Activated CD8-positive, alpha-beta memory T cell treated with anti-CD3 and anti-CD28 coated beads for 48 hours (primary cell): ENCODE measurements around the gene LYPD1.

Source experiments
- DNase-seq, 3 experiments: peaks; one replicate each; pipeline ENCODE4 v3.0.0-alpha.2; 2020; ENCODE audit warnings: low read depth in 2 of 3, low spot score in 2 of 3

The LYPD1 gene

DNA sequence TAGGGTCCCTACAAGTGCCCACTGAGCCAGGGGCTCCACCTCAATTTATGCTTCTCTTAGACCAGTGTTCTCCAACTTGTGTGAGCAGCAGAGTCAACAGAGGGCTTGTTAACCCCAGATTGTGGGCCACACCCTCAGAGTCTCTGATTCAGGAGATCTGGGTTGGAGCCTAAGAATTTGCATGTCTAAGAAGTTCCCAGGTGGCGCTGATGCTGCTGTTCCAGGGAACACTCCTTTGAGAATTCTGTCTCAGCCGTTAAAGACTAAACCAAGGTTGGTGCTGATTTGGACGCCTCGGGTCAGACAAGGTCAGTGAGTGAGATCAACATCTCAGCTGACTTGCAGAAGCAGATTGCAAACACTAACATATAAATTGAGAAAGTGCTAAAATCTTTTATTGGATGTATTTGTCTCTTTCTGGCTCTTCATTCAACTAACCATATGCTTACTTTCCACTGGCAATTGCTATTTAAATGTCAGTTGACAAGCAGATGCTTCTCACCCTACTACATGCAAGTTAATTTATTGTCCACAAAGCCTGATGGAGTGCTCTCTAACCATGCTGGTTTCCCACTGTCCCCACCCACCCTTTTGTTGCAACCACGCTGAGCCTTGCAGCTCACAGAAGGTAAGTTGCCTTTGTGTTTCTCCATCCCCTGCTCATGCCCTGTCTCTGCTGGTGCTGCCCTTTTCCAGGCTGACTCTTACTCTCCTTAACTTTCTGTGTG, 31.5 kb downstream of the LYPD1 start:
- DNase-seq: no peak

DNA sequence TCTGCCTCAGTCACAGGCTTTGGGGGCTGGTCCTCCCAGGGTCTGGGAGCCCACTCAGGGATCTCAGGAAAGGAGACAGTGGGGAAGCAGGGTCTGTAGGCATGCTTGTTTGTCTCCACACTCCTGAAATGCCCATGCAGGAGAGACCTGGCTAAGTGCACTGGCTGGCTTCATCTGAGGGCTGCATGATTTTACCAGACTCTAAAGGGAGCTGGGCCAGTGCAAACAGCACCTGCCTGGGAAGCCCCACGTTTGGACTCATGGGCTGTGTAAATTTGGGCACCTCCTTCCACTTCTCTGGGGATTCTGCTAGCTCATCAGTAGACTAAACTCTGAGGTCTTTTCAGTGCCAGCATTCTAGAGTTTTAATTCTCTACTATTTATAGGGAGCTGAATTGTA, 33.7 kb downstream of the LYPD1 start:
- no peak for DNase-seq

DNA sequence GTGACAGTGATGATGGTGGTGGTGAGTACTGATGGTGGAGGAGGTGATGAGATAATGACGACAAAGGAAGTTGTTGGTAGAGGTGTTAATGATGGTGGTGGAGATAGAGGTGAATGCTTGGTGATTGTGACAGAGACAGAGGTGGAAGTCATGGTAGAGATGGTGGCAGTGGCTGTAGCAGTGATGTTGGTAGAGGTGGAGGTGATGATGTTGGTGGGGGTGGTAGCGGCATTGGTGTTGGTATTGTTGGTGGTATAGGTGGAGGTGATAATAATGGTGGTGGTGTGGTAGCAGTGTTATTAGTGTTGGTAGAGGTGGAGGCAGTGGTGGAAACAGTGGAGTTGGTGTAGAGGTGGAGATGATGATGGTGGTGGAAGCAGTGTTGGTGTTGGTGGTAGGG, 36.4 kb downstream of the LYPD1 start:
- no peak for DNase-seq

DNA sequence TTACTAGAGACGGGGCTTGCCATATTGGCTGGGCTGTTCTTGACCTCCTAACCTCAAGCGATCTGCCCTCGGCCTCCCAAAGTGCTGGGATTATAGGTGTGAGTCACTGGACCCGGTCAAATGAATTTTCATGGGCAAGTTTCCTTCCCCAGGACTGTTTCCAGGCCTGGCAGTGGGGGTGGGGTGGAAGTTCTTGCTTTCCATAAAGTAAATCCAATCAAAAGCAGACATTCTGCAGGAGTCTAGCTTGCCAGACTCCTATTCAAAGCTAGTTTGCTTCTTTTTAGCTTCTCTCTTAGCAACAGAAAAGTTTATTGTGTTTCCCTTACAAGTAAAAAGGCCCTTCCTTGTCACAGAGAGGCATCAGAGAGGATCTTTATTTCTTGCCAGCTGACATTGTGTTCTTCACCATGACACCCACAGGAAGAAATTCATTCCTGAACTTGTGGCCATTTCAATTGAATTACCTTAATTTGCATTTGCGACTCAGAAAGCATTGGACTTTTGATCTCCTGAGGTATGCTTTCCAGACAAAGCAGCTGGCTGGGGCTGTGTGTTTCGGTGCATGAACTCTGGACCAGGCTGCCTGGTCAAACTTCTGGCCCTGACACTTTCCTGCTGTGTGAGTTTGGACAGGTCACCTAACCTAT, 37.9 kb downstream of the LYPD1 start:
- DNase-seq: no peak

DNA sequence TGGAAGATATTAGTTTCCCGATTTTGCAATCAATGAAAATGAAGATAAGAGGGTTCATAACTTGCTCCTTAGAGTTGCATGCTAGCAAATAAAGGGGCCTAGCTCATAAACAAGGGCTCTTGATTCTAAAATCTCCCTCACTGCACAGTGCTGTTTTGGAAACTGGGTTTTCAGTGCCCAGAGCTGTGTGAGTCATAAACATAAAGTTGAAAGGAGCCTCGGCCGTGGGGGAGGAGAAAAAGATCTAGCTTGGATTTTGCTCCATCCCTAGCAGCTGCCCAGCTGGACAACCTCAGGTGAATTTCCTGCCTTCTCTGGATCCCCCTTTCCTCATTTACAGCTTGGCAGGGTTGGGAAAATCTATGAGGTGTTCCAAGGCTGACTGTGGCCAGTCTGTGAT, 42.5 kb downstream of the LYPD1 start:
- no peak for DNase-seq

DNA sequence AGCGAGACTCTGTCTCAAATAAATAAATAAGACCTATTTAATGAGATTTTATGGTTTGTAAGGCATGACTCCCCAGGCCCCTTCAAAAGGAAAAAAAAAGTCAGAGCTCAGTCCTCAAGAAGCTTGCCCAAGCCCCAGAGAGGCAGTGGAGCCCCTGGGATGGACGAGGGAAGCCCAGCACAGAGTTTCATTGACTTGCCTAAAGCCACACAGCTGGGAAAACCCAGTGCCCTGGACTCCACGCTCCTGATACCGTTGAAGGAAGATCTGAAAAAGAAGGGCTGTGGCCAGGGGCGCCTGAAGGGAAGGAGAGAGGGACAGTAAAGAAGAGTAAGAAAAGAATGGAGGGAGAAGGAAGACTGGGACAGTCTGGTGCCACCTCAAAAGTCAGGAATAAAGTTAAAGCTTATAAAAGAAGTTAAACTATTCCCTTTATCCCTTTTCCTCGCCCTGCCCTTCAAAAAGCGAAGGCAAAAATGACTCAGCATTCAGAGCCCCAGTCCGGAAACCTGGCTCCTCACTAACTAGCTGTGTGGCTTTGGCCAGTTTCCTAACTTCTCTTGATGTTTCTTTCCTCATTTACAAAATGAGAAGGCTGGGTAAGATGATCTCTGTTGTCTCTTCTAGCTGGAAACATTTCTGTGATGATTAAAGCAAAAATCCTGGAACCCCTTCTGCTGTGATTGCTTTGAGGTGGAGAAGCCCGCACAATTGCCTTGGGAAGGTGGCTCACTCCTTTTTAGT, 46.7 kb downstream of the LYPD1 start:
- DNase-seq: no peak

DNA sequence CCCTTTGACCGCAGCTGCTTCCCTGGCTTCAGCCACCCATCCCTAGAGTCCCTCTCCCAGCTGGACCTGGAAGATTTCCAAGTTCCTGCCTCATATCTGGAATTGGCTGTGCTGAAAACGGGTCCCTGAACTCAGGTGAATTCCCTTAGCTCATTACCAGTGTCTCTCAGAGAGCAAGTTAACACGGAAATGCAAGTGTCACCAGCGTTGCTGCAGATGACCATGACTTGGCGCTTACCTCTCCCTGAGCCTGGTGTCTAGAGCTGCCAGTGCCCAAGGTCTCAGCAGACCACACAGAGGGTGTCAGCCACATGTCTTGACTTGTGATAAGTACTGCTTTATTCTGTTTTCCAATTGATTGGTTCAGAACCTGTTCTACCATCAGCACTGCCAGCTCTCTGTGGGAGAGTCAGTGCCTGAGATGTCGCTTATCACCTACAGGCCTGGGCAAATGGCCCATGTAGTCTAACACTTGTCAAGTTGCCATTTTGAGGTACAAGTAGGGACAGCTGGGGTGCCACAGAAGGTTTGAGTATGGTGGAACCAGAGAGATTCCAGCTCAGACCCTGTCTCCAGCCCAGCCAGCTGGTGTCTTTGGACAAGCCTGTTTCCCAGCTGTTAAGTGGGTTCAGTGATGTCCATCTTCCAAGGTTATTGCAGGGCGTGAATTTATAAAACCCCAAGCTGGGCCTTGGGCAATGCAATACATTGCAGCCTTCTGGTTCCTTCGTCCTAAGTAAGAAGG, 48.7 kb downstream of the LYPD1 start:
- DNase-seq: no peak

DNA sequence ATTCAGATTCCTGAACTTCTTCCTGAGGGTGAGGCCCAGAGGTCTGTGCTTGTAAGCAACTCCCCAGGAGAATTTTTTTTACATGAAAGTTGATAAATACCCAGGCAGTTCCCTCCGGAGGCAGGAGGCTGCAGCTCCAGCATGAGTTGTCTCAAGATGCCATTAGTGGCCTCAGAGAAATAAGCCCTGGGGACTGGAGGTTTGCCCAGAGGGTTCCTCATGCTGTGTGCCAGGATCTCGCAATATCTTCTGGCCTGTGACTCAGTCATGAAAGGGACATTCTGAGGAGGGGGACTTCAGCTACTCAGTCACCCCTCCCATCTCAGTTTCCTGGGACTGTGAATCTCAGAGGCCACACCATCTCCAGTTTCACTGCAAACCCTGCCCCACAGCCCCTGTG, 49.9 kb downstream of the LYPD1 start:
- DNase-seq: no peak

DNA sequence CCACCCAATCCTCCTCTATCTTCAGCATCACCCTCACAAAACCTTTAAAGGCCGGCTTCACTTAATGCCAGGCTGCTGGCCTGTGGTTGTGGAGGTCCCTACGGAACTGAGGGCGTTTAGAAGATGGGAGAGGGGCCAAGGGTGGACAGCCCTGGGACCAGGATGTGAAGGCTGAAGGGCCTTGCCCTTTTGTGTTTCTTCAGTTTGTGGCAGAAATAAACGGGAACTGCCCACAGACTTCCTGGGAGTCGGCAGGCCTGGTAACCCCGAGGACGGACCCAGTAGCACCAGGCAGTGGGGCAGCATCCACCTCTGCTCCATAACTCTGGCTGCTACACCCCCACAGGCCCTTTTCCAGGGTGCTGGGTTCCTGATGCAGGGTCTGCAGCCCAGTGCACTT, 51.3 kb downstream of the LYPD1 start:
- no peak for DNase-seq

DNA sequence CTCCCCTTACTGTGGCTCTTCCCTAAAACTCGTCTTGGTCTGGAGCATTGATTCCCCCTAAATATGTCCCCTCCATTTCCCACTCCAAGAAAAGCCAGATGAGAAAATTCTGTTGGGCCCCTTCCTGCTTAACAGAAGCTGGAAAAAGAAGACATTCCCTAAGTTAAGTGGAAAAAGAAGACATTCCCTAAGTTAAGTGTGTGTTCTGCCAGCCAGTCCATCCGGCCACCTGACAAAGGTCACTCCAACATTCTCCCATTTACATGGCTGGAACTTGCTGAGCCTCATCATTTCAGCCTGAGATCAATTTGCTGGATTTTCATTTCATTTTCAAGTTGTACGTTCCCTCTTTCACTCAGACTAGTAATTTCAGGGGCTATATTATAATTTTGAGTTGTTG, 52.0 kb downstream of the LYPD1 start:
- DNase-seq: no peak

DNA sequence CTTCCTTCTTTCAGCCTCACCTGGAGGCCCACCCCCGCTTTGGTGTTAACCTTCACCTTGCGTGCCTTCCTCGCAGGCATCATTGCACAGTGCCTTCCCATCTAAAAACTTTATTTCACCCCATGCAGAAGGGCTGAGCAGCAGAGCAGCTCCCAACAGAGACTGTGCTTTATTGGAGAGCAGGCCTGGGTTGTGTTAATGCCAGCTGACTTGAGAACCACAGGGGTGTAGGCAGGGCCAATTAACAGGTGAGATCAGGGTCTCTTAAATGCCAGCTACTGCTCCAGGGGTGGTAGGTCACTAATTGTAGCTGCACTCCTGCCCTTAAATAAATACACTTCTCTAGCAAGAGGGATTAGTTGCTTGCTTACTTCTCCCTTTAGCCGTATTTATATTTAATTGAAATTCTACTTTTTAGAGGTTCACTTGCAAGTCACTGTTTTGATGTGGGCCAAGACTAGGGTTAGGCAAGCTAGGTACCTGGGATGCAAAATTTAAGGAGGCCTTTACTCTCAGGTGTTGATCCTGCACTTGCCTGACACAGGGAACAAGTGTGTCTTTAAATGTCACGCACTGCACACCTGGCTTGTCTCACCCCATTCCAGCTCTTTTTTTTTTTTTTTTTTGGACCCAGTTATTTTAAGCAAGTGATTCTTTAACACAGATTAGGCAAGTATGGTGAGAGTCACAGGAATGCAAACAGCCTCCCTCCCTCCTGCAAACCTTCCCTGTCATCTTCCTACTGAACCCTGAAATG, 54.5 kb downstream of the LYPD1 start:
- DNase-seq: no peak

DNA sequence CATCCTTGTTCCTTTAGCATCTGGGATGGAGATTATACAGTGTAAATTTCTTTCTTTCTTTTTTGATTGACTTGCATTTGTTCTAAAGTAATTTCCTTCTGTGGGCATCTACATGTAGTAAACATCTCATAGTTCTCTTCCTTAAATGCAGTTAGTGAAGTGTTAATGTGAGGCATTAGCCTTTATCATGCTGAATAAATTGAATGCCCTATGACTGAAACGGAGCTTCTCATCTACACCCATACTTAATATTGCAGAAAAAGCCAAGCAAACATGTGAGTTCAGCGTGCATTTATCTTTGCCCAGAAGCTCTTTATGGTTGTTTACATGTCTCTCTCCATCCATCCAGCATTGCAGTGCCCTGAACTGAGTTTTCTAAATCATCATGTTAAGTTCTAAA, 58.3 kb downstream of the LYPD1 start:
- DNase-seq: no peak

DNA sequence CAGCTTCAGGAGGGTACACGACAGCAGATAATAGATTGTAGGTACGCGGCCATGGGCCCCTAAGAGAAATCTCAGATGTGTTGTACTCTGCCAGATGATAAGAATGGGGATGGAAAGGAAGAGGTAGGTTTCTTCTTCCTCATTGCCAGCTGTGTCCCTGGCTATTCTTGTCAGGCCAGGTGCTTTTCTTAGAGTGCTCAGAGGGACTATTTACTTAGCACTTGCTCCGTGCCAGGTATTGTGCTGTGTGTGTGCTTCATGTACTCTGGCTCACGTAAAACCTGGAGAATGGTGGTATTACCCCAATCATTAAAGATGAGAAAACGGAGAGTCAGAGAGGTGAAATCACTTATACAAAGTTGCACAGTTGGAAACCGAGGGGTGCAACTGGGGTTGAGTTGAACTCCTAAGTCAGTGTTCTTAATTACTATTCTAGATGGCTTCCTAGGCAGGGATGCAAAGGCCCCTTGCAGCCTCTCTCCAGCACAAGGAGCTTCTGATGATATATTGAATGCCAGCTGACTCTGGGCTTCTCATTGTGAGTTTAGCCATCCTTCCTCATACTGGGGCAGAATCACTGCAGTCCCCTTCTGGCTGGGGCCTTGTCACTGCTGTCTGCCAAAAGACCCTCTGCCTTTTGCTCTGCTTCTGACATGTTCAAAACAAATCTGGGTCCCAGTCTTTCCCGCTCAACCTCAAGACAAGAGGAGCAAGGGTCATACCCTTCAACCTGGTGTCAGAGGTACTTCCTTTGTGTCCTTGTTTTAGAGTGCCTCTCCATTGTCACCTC, 60.7 kb downstream of the LYPD1 start:
- DNase-seq: no peak

DNA sequence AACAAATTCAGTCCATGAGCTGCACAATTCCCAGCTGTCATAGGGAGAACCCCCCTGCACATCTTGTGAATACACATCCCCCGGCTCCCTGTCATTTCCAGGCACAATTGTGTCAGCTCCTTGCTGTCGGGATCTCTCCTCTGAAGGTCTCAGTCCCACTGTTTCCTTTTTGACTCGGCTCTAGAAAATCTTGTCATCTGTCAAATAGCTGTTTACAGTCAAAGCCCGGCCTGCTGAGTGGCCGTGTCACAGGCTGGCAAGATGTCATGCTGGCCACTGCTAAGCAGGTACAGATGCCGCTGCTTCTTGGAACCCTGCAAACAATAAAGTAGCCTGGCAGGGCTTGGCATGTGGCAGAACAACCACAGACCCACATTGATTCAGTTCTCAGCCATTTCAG, 61.7 kb downstream of the LYPD1 start:
- DNase-seq: no peak

DNA sequence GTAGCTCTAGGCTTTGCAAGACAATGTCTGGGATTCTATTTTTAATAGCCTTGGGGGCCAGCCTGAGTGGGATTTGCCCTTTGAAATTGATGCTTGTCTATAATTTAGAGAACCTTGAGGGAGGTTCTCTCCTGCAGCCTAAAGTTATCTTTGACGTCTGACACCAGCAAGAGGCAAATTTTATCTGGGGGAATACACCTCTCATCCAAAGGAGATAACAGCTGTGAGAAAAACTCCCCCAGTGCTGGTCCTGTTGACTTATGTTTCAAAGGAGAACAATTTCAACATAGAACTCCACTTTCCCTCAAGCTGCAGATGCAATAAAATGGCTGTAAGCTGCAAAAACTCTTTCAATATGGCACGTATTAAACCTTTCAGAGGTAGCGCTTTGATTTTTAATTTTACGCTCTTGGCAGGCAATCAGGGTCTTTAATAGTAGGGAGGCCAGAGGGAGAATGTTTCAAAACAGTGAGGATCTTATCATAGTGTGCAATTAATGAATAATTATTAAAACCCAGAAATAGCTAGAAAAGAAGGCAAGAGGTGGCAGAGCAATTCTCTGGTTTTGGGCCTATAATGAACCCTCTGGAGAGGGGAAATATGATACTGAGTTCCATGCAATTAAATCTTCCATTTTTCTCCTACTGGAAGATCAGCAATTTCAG, 62.4 kb downstream of the LYPD1 start:
- DNase-seq: no peak

DNA sequence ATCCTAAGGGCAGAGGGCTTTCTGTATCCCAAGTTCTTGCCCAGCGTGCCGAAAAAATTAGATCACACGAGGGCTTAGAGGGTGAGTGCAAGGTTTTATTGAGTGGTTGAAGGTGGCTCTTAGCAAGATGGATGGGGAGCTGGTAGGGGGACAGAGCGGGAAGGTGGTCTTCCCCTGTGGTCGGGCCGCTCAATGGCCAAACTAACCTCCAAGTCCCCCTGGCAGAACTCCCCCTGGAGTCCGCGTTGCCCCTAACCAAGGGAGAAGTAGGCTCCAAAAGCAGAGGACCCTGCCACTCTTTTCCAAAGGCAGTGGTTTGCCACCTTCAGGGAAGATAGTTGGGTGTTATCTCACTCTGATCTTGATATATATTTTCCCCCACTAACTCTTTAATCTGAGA, 63.4 kb downstream of the LYPD1 start:
- no peak for DNase-seq

DNA sequence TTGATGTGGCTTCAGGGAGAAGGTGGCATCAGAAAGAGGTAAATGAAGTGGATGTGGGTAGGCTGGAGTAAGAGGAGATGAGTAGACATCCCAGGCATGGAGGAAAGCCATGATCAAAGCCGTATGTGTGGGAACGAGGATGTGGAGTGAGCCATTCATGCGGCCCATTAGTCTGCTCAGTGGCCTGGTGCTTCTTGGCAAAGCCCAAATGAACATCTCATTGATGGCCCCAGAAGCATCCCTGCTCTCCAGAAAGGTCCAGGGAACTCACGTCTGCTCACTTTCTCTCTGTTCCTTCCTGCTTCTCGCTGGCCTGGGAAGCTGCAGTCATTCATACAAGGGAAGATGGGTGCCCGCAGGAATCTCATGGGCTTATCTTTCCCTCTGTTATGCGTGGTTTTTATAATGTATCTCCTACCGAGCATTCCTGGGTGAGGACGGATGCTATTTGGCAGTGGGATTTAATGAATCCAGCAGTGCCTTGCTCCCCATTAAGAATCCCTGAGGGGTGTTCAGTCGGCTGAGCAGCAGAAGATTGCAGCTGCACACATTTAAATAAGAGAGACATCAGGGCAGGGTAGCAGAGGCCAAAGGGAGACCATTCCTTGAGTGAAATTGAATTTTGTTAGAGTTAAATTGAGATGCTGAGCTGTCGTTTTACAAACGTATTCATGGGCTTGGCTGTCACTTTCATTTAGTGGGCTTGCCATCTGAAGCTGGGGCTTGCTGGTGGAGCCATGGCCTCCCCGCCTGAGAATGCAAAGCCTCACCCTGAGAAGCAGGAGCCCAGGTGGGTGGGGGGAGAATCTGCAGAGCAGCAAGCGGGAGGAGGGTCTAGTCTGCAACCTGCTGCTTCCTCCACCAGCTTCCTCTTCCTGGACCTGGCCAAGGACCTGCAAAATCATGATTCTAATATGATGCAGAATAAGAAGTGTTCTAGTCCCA, 64.5 kb downstream of the LYPD1 start:
- no peak for DNase-seq

DNA sequence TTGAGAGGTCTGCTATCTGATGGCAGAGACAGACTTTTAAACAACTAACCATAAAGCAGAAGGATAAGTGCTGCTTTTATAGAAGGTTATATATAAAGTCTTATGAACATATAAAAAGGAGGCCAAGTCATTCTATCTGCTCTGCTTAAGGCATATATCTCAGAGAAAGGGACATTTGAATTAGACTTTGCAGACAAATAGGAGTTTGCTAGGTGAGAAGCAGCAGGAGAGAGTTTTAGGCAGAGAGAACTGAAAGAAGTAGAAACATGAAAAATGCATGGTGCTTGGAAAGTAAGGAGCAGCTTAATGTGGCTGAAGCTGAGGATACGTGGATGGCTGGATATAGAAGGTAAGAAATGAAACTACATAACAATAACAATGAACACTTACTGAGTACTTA, 65.4 kb downstream of the LYPD1 start:
- DNase-seq: no peak

DNA sequence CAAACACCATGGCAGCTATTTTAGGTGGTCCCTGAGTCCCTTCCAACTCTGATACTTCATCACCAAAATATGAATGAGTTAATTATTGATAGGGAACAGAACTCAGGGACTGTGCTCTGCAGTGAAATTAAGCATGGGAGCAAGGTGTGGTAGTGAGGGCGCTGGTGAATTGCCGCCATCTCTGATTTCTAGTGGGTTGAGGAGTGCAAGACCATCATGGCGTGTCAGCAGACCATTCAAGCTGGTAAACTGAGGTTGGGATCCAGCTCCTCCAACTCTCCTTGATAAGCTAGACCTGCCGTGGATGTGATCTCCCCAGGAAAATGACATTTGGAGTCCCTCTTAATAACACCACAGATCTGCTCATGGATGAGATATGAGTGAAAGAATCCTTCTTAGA, 70.4 kb downstream of the LYPD1 start:
- DNase-seq: no peak
